Ovary (tissue), 3 donors: ENCODE data around the gene OR2A14.

ENCODE experiments used
- EP300 ChIP-seq: sonication (generic); formaldehyde crosslinking; IDR thresholded peaks from one replicate; pipeline ENCODE4 v1.6.1; 2017; ENCODE audit warnings: antibody characterized with exemption
- POLR2A ChIP-seq: fragments of 450-650 bp; IDR thresholded peaks from one replicate; pipeline ENCODE4 v1.6.1; 2017; ENCODE audit warnings: antibody characterized with exemption, mild to moderate bottlenecking, moderate library complexity
- TF ChIP-seq, protein P1 (sequence below), 3 donors: fragments of 450-650 bp in 2 of 3; fragments of 200-600 bp in 1 of 3; IDR thresholded peaks; one replicate each; pipeline versions ENCODE4 v1.5.1 to v1.8.0; 2016 to 2022; ENCODE audit warnings: antibody characterized with exemption in 3 of 3, mild to moderate bottlenecking in 1 of 3
- donor health status: DM: no; HTN: no; CAD: no.

DNA sequence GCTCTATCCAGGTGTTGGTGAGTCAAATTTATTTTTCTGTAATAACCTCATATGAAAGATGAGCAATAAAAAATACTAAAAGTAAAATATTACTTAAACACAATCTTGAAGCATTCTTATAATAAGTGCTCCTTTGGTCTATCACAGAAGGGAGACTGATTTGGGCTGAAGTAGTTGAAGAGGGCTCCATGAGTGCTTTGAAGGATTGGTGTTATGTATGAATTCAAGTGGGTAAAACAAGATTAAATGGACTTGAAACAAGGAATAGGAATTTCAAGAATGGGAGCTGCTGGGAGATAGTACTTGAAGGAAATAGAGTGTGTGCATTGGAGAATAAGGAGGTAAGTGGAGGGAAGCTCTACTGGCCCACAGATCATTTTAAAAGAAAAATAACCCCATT is 20.9 kb upstream of the OR2A14 start:
- TF ChIP-seq POLR2A (no peak), EP300 (no peak)
- TF ChIP-seq, protein P1, sequence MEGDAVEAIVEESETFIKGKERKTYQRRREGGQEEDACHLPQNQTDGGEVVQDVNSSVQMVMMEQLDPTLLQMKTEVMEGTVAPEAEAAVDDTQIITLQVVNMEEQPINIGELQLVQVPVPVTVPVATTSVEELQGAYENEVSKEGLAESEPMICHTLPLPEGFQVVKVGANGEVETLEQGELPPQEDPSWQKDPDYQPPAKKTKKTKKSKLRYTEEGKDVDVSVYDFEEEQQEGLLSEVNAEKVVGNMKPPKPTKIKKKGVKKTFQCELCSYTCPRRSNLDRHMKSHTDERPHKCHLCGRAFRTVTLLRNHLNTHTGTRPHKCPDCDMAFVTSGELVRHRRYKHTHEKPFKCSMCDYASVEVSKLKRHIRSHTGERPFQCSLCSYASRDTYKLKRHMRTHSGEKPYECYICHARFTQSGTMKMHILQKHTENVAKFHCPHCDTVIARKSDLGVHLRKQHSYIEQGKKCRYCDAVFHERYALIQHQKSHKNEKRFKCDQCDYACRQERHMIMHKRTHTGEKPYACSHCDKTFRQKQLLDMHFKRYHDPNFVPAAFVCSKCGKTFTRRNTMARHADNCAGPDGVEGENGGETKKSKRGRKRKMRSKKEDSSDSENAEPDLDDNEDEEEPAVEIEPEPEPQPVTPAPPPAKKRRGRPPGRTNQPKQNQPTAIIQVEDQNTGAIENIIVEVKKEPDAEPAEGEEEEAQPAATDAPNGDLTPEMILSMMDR (IDR thresholded peaks at IDR 0.05), result no peak
